LNCAP (cell line): ENCODE data around the gene BCR.

Source experiments
- CTCF ChIP-seq: fragments of 450-650 bp; IDR thresholded peaks from 2 replicates; pipeline ENCODE4 v1.5.1; 2017; ENCODE audit warnings: mild to moderate bottlenecking

The BCR gene

DNA sequence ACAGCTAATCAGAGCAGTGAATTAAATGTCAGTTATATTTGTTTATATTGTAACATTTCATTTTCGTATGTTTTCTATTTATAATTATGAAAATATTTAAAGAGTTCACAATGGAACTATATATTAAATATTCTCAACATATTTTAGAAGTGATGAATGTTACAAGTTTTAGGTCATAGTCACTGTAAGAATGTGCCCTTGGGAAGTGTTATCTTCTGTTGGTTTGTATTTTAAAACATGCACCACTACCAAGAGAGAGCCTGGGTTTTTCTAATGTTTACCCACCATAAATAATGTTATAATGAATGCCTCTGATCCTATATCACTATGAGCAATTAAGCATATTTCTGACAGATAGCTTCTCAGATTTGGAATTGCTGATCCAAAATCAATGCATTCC lies 171.0 kb downstream of the BCR start:
- TF ChIP-seq CTCF: no peak

DNA sequence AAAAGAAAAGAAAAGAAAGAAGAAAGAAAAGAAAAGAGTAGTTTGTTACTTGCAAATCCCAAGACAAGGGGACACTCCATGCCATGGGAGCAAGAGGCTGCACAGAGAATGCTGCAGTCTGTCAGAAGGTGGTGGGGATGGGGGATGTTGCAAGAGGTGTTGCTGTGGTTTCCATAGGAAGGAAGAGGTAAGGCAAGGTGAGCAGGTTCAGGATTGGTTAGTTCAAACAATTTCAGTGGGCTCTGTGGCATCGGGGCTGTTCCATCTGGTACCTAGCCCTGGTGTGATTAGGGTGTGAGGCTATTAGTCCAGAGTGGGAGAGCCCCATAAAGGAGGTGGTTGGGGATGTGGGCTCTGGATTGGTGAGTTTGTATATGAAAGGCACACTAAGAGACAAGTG lies 172.7 kb downstream of the BCR start:
- no peak for TF ChIP-seq CTCF

GRCh38 chr22:23353696-23354095 lies 173.4 kb downstream of the BCR start:
- no peak for TF ChIP-seq CTCF

DNA sequence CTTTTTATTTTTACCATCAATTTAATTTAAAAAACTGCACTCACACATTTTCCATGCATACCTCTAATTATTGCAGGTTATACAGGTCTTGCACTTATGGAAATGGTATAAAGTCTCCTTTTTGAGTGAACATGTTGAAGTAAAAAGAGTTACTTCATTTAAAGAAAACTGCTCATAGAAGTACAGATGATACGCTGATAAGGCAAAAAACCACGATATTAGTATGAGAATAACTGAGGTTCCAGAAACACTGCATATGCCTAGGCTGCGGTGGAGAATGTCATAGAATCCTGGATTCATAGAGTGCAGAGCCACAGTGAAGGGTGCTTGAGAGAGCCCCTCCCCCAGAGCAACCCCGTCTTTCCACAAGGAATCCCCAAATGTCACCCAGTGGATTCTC lies 175.8 kb downstream of the BCR start:
- no peak for TF ChIP-seq CTCF

DNA sequence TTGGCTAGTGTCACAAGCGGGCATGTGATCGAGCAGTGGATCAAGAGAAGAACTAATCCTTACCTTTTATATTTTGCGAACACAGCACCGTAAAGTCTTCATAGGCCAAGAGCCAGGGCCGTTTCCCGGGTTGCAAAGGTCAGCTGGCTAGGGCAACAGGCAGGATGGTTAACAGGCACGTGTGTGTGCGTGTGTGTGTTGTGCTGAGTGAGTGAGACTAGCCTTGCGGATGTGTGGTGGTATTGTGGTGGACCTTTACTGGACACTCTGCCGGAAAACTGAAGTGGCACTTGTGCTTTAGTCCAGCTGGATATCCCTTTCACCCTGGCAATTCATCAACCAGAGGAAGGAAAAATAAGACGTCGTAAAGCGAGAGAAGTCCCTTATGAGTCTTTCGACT lies 176.7 kb downstream of the BCR start:
- TF ChIP-seq CTCF: no peak

GRCh38 chr22:23359583-23360123 lies 179.3 kb downstream of the BCR start:
- TF ChIP-seq CTCF: no peak

GRCh38 chr22:23361676-23362075 lies 181.4 kb downstream of the BCR start:
- TF ChIP-seq CTCF: no peak

DNA sequence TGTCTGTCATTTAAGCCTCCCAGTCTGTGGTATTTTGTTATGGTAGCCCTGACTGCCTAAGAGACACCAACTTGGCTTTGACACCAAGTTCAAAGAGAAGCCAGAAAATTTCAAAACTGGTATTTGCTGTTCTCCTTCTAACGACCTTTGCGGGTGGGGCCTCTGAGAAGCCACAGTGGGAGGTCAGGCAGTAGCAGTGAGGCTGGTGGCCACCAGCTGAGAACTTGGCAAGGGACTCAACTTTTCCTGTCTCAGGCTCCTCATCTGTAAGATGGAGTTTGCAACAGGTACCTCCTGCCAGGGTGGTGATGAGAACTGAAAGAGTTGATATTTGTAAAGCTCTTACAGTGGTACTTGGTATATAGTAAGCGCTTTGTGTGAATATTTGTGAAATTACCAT lies 183.4 kb downstream of the BCR start:
- no peak for TF ChIP-seq CTCF
